DND-41 (cell line): ENCODE data around the gene HOXA13.

Source experiments
- ATAC-seq: fragments of 200-7000 bp; cut with Tn5 transposase; 3 replicates; pipeline ENCODE4 v1.9.1; 2021; ENCODE audit warnings: low read depth; ENCODE audit not compliant: insufficient read depth
- DNase-seq: peaks from one replicate; pipeline ENCODE4 v3.0.0-alpha.2; 2020
- H2AFZ ChIP-seq: 2 replicates; pipeline ENCODE4 v1.6.0; 2012; ENCODE audit warnings: low read depth, low read length
- H3K27ac ChIP-seq: 2 replicates; pipeline ENCODE4 v1.5.1; 2012; ENCODE audit warnings: low read length, inconsistent platforms
- H3K27me3 ChIP-seq: fragments of 200-600 bp; sonication (generic); 2 replicates; pipeline ENCODE4 v1.6.0; 2012; ENCODE audit warnings: low read length, mild to moderate bottlenecking, inconsistent platforms; ENCODE audit not compliant: insufficient read depth, poor library complexity
- H3K36me3 ChIP-seq: 2 replicates; pipeline ENCODE4 v1.5.1; 2012; ENCODE audit warnings: low read length, inconsistent platforms; ENCODE audit not compliant: insufficient read depth
- H3K4me1 ChIP-seq: 2 replicates; pipeline ENCODE4 v1.5.1; 2012; ENCODE audit warnings: mild to moderate bottlenecking, low read length; ENCODE audit not compliant: insufficient read depth
- H3K4me2 ChIP-seq: 2 replicates; pipeline ENCODE4 v1.6.0; 2012; ENCODE audit warnings: mild to moderate bottlenecking, moderate library complexity, low read length, inconsistent platforms; ENCODE audit not compliant: insufficient read depth
- H3K4me3 ChIP-seq, 2 experiments: fragments of 200-600 bp in 1 of 2; shearing (Covaris generic) in 1 of 2; 2 replicates each; pipeline ENCODE4 v1.5.1; 2012 to 2016; ENCODE audit warnings: inconsistent platforms in 2 of 2, low read length in 2 of 2, mild to moderate bottlenecking in 2 of 2, low read depth in 1 of 2, moderate library complexity in 1 of 2
- H3K79me2 ChIP-seq: 2 replicates; pipeline ENCODE4 v1.6.0; 2012; ENCODE audit warnings: low read length, inconsistent platforms; ENCODE audit not compliant: insufficient read depth
- H3K9ac ChIP-seq: 2 replicates; pipeline ENCODE4 v1.6.0; 2012; ENCODE audit warnings: low read depth, mild to moderate bottlenecking, inconsistent platforms, low read length, moderate library complexity
- H3K9me3 ChIP-seq: 2 replicates; pipeline ENCODE4 v1.5.1; 2012; ENCODE audit warnings: low read length, moderate library complexity, mild to moderate bottlenecking, inconsistent platforms; ENCODE audit not compliant: insufficient read depth, severe bottlenecking
- H4K20me1 ChIP-seq: 2 replicates; pipeline ENCODE4 v1.6.0; 2012; ENCODE audit warnings: low read length; ENCODE audit not compliant: insufficient read depth
- CTCF ChIP-seq: IDR thresholded peaks from 2 replicates; pipeline ENCODE4 v1.5.1; 2012; ENCODE audit warnings: borderline replicate concordance, low read length, moderate library complexity, mild to moderate bottlenecking; ENCODE audit not compliant: poor library complexity, severe bottlenecking; ENCODE audit errors: extremely low read depth
- EZH2 ChIP-seq: IDR thresholded peaks from 3 replicates; pipeline ENCODE4 v1.6.1; 2012; ENCODE audit warnings: borderline replicate concordance, low read depth, mild to moderate bottlenecking, moderate library complexity, low read length, inconsistent platforms; ENCODE audit not compliant: severe bottlenecking

Gene HOXA13

GRCh38 chr7:27198138-27198841 lies 1.6 kb downstream of the HOXA13 start:
- no peaks in the 10 kb centered on the region for H3K9me3 ChIP-seq
- no peaks in the 10 kb centered on the region for H3K79me2 ChIP-seq
- H3K27ac ChIP-seq = no peak overlapping the region
- ATAC-seq (no peak), DNase-seq (no peak)
- no peak overlapping the region for H2AFZ ChIP-seq
- TF ChIP-seq EZH2 (no peak), CTCF (no peak)
- H3K9ac ChIP-seq = no peak overlapping the region
- H3K4me1 ChIP-seq = peaks cover 34% of the 10 kb centered on the region
- no peak overlapping the region for H3K4me3 ChIP-seq
- no peaks in the 10 kb centered on the region for H4K20me1 ChIP-seq
- H3K4me2 ChIP-seq = peak overlapping the region; percentile 82; the same call in 1 of the 2 replicates
- peaks cover 18% of the 10 kb centered on the region for H3K27me3 ChIP-seq
- H3K36me3 ChIP-seq = no peaks in the 10 kb centered on the region

GRCh38 chr7:27197137-27198042 lies 2.5 kb downstream of the HOXA13 start:
- H3K79me2 ChIP-seq = no peaks in the 10 kb centered on the region
- no peaks in the 10 kb centered on the region for H3K36me3 ChIP-seq
- H3K9ac ChIP-seq = no peak overlapping the region
- H3K9me3 ChIP-seq = no peaks in the 10 kb centered on the region
- no peaks in the 10 kb centered on the region for H4K20me1 ChIP-seq
- TF ChIP-seq EZH2 = no peak
- no peak overlapping the region for H2AFZ ChIP-seq
- DNase-seq = no peak
- no peak overlapping the region for H3K4me2 ChIP-seq
- peaks cover 34% of the 10 kb centered on the region for H3K4me1 ChIP-seq
- no peak overlapping the region for H3K27ac ChIP-seq
- no peak for ATAC-seq
- no peak overlapping the region for H3K4me3 ChIP-seq
- peaks cover 17% of the 10 kb centered on the region for H3K27me3 ChIP-seq

GRCh38 chr7:27196287-27196767 lies 3.6 kb downstream of the HOXA13 start:
- H3K9me3 ChIP-seq = no peaks in the 10 kb centered on the region
- no peaks in the 10 kb centered on the region for H3K79me2 ChIP-seq
- DNase-seq = peak; percentile 80
- H3K27me3 ChIP-seq = peaks cover 17% of the 10 kb centered on the region
- no peaks in the 10 kb centered on the region for H4K20me1 ChIP-seq
- peak overlapping the region; percentile 60 for H3K4me2 ChIP-seq
- H3K4me3 ChIP-seq = no peak overlapping the region
- TF ChIP-seq CTCF = peak; percentile 88
- TF ChIP-seq EZH2 = no peak
- H3K36me3 ChIP-seq = no peaks in the 10 kb centered on the region
- ATAC-seq = no peak
- no peak overlapping the region for H3K27ac ChIP-seq
- no peak overlapping the region for H3K9ac ChIP-seq
- H3K4me1 ChIP-seq = peaks cover 34% of the 10 kb centered on the region
- H2AFZ ChIP-seq = no peak overlapping the region
